GM23338 (cell line): ENCODE measurements around the gene UBE2R2.
"Not testable (repeated sequence)": the region's sequence is repeated elsewhere in the genome, so short reads cannot be mapped to it uniquely, and the experiment has no call there.

Experiments
- CTCF ChIP-seq, 2 experiments: fragments of 200-600 bp in 1 of 2; sonication (generic) in 1 of 2; conservative IDR thresholded peaks; 2 replicates each; pipeline versions ENCODE4 v1.5.1 to v1.6.1; 2016 to 2017; ENCODE audit warnings: antibody characterized with exemption in 2 of 2, low read depth in 2 of 2, mild to moderate bottlenecking in 2 of 2, moderate library complexity in 1 of 2
- ETS1 ChIP-seq: IDR thresholded peaks from 2 replicates; pipeline ENCODE4 v1.6.1; 2016; ENCODE audit warnings: antibody characterized with exemption
- EZH2 ChIP-seq: fragments of 200-600 bp; sonication (generic); IDR thresholded peaks from one replicate; pipeline ENCODE4 v1.8.0; 2017; ENCODE audit warnings: antibody characterized with exemption, mild to moderate bottlenecking, low read depth; ENCODE audit not compliant: unreplicated experiment
- EZH2phosphoT487 ChIP-seq: fragments of 200-600 bp; sonication (generic); IDR thresholded peaks from one replicate; pipeline ENCODE4 v1.8.1; 2018; ENCODE audit warnings: antibody characterized with exemption; ENCODE audit not compliant: unreplicated experiment
- POLR2AphosphoS5 ChIP-seq: IDR thresholded peaks from 2 replicates; pipeline ENCODE4 v1.6.1; 2016; ENCODE audit warnings: antibody characterized with exemption, low read depth
- REST ChIP-seq: IDR thresholded peaks from one replicate; pipeline ENCODE4 v1.6.1; 2018; ENCODE audit warnings: antibody characterized with exemption; ENCODE audit not compliant: unreplicated experiment
- ZNF114 ChIP-seq: fragments of 250-450 bp; sonication (Bioruptor Pico); IDR thresholded peaks from 2 replicates; pipeline ENCODE4 v1.5.0; 2020; ENCODE audit warnings: mild to moderate bottlenecking, moderate library complexity

GRCh38 chr9:33836261-33836660 is 19.3 kb downstream of the UBE2R2 start:
- TF ChIP-seq CTCF (conservative IDR thresholded peaks at IDR 0.05; ENCODE audit: low read depth in 2 of 2); REST; POLR2AphosphoS5; ETS1; EZH2phosphoT487; EZH2; ZNF114: not testable (repeated sequence)
